HL-60 (cell line): ENCODE results near the gene HDAC9.

Experiments used
- GABPA ChIP-seq: IDR thresholded peaks from 2 replicates; pipeline ENCODE4 v1.6.1; 2012; ENCODE audit warnings: low read depth
- POLR2AphosphoS5 ChIP-seq: IDR thresholded peaks from 2 replicates; pipeline ENCODE4 v1.6.1; 2012; ENCODE audit warnings: low read depth
- SPI1 ChIP-seq: IDR thresholded peaks from 2 replicates; pipeline ENCODE4 v1.6.1; 2012; ENCODE audit warnings: low read depth, mild to moderate bottlenecking, borderline replicate concordance
- TF ChIP-seq, protein P1 (sequence below): IDR thresholded peaks from one replicate; pipeline ENCODE4 v1.5.1; 2011; ENCODE audit warnings: low read length, control low read depth, inconsistent platforms; ENCODE audit not compliant: insufficient read depth
- TF ChIP-seq, protein P2 (sequence below): IDR thresholded peaks from 2 replicates; pipeline ENCODE4 v1.6.1; 2012; ENCODE audit warnings: low read depth; ENCODE audit not compliant: insufficient replicate concordance

DNA sequence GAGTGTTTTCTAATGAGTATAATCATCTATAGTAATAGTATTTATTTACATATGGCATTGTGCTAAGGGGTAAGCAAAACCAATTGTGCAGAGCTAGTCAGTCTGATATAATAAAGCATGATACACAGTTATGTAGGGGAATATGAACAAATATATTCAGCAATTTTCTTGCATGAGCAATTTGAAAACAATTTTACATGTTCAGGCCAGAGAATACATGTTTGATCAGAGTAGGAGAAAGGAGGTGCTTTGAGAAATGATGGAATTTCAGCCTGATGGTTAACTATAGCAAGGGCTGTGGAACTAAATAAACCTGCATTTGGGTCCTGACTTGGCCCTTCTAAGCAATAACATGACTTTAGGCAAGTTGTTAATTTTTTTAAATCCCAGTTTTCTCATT lies 407.3 kb downstream of the HDAC9 start:
- TF ChIP-seq, protein P1, sequence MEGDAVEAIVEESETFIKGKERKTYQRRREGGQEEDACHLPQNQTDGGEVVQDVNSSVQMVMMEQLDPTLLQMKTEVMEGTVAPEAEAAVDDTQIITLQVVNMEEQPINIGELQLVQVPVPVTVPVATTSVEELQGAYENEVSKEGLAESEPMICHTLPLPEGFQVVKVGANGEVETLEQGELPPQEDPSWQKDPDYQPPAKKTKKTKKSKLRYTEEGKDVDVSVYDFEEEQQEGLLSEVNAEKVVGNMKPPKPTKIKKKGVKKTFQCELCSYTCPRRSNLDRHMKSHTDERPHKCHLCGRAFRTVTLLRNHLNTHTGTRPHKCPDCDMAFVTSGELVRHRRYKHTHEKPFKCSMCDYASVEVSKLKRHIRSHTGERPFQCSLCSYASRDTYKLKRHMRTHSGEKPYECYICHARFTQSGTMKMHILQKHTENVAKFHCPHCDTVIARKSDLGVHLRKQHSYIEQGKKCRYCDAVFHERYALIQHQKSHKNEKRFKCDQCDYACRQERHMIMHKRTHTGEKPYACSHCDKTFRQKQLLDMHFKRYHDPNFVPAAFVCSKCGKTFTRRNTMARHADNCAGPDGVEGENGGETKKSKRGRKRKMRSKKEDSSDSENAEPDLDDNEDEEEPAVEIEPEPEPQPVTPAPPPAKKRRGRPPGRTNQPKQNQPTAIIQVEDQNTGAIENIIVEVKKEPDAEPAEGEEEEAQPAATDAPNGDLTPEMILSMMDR = no peak
- no peak for TF ChIP-seq GABPA
- no peak for TF ChIP-seq POLR2AphosphoS5
- TF ChIP-seq, protein P2, sequence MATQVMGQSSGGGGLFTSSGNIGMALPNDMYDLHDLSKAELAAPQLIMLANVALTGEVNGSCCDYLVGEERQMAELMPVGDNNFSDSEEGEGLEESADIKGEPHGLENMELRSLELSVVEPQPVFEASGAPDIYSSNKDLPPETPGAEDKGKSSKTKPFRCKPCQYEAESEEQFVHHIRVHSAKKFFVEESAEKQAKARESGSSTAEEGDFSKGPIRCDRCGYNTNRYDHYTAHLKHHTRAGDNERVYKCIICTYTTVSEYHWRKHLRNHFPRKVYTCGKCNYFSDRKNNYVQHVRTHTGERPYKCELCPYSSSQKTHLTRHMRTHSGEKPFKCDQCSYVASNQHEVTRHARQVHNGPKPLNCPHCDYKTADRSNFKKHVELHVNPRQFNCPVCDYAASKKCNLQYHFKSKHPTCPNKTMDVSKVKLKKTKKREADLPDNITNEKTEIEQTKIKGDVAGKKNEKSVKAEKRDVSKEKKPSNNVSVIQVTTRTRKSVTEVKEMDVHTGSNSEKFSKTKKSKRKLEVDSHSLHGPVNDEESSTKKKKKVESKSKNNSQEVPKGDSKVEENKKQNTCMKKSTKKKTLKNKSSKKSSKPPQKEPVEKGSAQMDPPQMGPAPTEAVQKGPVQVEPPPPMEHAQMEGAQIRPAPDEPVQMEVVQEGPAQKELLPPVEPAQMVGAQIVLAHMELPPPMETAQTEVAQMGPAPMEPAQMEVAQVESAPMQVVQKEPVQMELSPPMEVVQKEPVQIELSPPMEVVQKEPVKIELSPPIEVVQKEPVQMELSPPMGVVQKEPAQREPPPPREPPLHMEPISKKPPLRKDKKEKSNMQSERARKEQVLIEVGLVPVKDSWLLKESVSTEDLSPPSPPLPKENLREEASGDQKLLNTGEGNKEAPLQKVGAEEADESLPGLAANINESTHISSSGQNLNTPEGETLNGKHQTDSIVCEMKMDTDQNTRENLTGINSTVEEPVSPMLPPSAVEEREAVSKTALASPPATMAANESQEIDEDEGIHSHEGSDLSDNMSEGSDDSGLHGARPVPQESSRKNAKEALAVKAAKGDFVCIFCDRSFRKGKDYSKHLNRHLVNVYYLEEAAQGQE = no peak
- no peak for TF ChIP-seq SPI1
